Measurements from ENCODE around the gene AGAP1.

The AGAP1 gene

DNA sequence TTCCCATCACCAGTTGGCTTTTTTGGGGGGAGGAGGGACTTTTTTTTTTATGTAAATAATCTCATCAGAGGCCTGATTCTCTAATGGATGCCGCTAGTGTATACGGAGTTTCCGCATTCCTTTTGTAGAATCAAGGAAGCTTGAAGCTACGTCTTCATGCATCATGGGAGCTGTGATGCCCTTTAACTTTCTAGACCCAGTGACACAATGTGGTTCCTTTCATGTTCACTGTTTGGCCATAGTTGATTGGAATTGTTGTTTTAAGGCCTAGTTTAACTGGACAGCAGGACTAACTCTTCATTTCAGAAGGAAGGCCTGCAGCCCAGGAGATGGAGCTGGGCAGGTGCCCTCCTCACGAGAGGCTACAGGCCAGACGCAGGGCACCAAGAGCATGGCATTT, 287.9 kb downstream of the AGAP1 start:
- H3K27ac ChIP-seq, result no peak overlapping the region
- TF ChIP-seq CTCF (conservative IDR thresholded peaks at IDR 0.05), result no peak

- no peak for TF ChIP-seq CTCF (conservative IDR thresholded peaks at IDR 0.05)
- no peak overlapping the region for H3K27ac ChIP-seq
These were observed 290.9 kb downstream of the AGAP1 start for GRCh38 chr2:235784788-235785187.

DNA sequence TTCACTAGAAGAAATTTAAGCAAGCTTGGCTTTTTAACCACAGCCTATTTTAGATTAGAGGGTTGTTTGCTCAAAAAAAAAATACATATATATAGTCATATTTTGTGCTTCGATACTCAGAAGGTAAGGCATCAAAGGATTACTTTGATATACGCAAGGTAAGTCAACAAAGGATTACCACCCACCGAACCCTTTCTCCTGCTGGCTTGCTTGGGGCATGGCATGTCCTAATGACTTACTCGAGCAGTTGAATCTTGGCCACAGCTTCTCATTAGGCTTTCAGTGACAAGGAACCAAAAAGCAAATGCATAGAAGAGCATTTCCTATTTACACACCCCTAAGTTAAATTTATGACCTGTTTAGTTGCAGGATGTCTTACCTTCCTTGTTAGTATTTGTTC, 295.7 kb downstream of the AGAP1 start:
- no peak for TF ChIP-seq CTCF (conservative IDR thresholded peaks at IDR 0.05)
- H3K27ac ChIP-seq, result no peak overlapping the region

- TF ChIP-seq CTCF (conservative IDR thresholded peaks at IDR 0.05), result peak; percentile 70
- no peak overlapping the region for H3K27ac ChIP-seq
These were observed 299.4 kb downstream of the AGAP1 start for GRCh38 chr2:235793163-235793752.

DNA sequence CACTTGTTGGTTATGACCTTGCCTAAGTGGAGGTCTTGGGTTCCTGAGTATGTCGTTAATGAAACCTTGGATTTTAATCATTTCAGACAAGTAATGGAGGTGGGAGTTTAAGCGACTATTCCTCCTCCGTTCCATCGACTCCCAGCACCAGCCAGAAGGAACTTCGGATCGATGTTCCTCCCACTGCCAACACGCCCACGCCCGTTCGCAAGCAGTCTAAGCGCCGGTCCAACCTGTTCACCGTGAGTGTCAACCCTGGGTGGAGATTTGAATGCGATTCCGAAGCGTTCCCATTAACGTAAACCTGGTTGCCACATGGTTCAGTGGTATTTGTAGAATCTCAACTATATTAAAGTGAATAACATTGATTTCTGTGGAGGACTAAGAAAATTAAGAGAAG, 305.4 kb downstream of the AGAP1 start:
- TF ChIP-seq CTCF (conservative IDR thresholded peaks at IDR 0.05), result no peak
- no peak overlapping the region for H3K27ac ChIP-seq

DNA sequence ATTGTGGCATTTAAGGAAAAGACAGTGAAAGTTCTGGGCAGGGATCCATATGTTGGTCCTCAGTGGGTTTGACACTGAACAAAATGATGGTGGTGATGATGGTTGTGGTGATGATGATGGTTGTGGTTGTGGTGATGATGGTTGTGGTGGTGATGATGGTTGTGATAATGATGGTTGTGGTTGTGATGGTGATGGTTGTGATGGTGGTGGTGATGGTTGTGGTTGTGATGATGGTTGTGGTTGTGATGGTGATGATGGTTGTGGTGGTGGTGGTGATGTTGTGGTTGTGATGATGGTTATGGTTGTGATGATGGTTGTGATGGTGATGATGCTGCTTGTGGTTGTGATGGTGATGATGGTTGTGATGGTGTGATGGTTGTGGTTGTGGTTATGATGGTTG, 308.7 kb downstream of the AGAP1 start:
- no peak for TF ChIP-seq CTCF (conservative IDR thresholded peaks at IDR 0.05)
- no peak overlapping the region for H3K27ac ChIP-seq

GRCh38 chr2:235803028-235803427, 309.2 kb downstream of the AGAP1 start:
- H3K27ac ChIP-seq, result no peak overlapping the region
- peak; percentile 16; the same call in 1 of the 2 replicates for TF ChIP-seq CTCF (conservative IDR thresholded peaks at IDR 0.05)

Measured in VCaP (cell line).